AG04449 (cell line): ENCODE measurements around the gene THOC7.

Experiments
- CTCF ChIA-PET: fragments of 350-600 bp; formaldehyde crosslinking; extraction: SDS; loops from one replicate; lab custom pipeline; 2021; ENCODE audit warnings: antibody characterized with exemption; lab: Yijun Ruan, JAX
- POLR2A ChIA-PET: fragments of 400-600, 350-600 bp; formaldehyde crosslinking; extraction: SDS; loops from one replicate; lab custom pipeline; 2020; ENCODE audit warnings: antibody characterized with exemption, inconsistent platforms; lab: Yijun Ruan, JAX
- DNase-seq: peaks from one replicate; pipeline ENCODE4 v3.0.0-alpha.2; 2010; ENCODE audit warnings: low read depth, low spot score
- H3K4me3 ChIP-seq: 2 replicates; pipeline ENCODE4 v1.5.1; 2011; ENCODE audit warnings: low read depth, mild to moderate bottlenecking, control low read depth, low read length
- TF ChIP-seq, protein P1 (sequence below): IDR thresholded peaks from one replicate; pipeline ENCODE4 v1.5.1; 2011; ENCODE audit warnings: mild to moderate bottlenecking, moderate library complexity, low read length, control low read depth, inconsistent platforms; ENCODE audit not compliant: insufficient read depth; ENCODE audit errors: missing control alignments

THOC7 gene

DNA sequence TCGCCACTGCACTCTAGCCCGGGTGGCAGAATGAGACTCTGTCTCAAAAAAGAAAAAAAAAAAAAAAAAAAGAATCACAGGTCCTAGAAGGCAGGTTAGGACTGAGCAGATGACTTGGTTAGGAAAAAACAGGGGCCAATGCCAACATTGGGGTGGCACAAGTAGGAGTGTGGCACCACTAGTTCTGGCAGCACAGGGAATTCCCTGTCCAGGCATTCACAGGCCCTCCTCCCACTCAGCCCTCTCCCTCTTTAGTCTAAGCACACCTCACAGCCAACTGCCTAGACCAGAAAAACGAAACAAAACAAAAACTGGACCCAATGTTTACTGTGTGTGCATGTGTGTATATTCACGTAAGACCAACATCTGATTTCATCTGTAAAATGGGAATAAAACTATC lies 10.5 kb downstream of the THOC7 start:
- H3K4me3 ChIP-seq = no peak overlapping the region
- no peak for DNase-seq
- ChIA-PET CTCF (no interaction called here), POLR2A (no interaction called here)
- TF ChIP-seq, protein P1, sequence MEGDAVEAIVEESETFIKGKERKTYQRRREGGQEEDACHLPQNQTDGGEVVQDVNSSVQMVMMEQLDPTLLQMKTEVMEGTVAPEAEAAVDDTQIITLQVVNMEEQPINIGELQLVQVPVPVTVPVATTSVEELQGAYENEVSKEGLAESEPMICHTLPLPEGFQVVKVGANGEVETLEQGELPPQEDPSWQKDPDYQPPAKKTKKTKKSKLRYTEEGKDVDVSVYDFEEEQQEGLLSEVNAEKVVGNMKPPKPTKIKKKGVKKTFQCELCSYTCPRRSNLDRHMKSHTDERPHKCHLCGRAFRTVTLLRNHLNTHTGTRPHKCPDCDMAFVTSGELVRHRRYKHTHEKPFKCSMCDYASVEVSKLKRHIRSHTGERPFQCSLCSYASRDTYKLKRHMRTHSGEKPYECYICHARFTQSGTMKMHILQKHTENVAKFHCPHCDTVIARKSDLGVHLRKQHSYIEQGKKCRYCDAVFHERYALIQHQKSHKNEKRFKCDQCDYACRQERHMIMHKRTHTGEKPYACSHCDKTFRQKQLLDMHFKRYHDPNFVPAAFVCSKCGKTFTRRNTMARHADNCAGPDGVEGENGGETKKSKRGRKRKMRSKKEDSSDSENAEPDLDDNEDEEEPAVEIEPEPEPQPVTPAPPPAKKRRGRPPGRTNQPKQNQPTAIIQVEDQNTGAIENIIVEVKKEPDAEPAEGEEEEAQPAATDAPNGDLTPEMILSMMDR = no peak

DNA sequence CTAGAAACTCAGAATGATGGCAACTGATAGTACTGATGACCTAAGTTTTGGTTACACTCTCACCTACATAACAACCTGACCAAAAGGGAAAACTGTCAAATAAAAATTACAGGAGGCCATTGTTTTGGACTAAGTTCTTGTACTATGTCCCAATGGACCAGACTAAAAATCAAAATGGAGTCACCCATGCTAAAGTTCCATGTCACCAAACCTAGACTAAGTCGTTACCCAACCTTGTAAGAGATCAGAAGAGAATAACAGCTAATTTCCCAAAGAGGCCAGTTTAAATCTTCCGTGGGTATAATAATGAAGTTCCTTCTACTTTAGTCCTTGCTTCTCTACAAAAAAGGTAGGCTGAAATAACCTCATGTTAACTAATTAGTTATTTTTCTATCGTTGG lies 12.3 kb downstream of the THOC7 start:
- no peak for DNase-seq
- ChIA-PET POLR2A (no interaction called here), CTCF (interaction anchor here (0.9 to 1.3 kb wide), 3 partner anchors 11 to 500 kb away, joined by 3 to 6 read pairs (median 3); no protein-coding TSS in a partner anchor)
- TF ChIP-seq, protein P1 = no peak
- H3K4me3 ChIP-seq = no peak overlapping the region

DNA sequence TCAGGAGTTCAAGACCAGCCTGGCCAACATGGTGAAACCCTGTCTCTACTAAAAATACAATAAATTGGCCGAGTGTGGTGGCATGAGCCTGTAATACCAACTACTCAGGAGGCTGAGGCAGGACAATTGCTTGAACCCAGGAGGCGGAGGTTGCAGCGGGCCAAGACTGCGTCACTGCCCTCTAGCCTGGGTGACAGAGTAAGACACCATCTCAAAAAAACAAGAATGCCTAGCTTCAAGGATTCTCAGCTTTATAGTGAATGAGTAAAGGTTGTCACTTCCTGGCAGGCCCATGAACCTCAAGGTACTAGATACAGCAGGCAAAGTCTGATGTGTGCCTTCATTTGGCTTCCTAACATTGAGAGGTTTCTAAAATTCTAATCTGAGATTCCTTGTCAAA lies 14.4 kb downstream of the THOC7 start:
- TF ChIP-seq, protein P1 = no peak
- H3K4me3 ChIP-seq = no peak overlapping the region
- POLR2A ChIA-PET = no interaction called here
- no peak for DNase-seq
- CTCF ChIA-PET = interaction anchor here (1.2 kb wide), 1 partner anchor 144 kb away, joined by 3 read pairs; no protein-coding TSS in a partner anchor

DNA sequence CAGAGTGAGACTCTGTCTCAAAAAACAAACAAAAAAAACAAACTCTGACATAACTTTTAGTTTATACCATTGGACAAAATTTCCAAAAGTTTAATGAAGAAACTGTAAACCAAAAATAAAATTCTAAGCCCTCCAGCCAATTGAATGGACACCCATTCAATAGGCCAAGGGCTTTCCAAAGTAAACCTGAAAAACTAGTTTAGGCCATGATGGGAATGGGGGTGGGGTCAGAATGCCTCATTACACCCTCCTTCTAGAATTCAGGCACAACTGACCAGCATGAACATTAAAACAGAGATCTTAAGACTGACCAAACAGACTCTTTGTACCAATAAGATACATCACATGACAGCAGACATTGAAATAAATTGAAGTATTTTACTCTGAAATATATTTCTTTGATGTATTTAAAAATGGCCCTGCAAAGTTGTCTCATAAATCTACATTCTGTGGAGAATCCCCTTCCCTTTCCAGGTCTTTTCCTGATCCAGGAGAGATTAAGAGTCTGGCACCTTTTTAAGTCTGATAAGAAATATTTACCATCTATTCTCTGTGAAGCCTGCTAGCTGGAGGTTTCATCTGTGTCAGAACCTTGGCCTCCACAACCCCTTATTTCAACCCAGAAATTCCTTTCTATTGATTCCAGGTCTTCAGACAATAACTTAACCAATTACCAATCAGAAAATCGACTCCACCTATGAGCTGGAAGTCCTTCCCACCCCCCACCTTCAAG lies 15.7 kb downstream of the THOC7 start:
- H3K4me3 ChIP-seq = no peak overlapping the region
- CTCF ChIA-PET = interaction anchor here (1.2 kb wide), 1 partner anchor 145 kb away, joined by 3 read pairs; no protein-coding TSS in a partner anchor
- POLR2A ChIA-PET = interaction anchor here (0.5 kb wide), 1 partner anchor 15 kb away, joined by 3 read pairs; no protein-coding TSS in a partner anchor
- TF ChIP-seq, protein P1 = no peak
- no peak for DNase-seq

DNA sequence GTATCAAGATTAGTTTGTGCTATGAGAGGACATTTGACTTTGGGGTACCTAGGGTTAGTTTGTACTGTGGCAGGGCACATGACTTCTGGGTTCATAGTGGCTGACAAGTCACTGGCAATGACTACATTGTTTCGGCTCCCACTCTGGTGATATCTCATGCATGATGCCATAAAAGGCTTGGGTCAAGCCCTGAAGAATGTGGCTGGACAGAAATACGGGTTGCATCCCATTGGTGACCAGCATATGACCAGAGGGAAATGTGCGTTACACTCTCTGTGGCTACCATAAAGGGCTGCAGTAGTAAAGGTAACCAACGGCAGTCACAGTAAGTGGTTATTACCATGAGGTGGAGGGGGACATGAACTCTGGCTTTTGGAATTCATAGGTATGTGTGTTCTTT lies 18.4 kb downstream of the THOC7 start:
- TF ChIP-seq, protein P1 = no peak
- ChIA-PET POLR2A (no interaction called here), CTCF (no interaction called here)

DNA sequence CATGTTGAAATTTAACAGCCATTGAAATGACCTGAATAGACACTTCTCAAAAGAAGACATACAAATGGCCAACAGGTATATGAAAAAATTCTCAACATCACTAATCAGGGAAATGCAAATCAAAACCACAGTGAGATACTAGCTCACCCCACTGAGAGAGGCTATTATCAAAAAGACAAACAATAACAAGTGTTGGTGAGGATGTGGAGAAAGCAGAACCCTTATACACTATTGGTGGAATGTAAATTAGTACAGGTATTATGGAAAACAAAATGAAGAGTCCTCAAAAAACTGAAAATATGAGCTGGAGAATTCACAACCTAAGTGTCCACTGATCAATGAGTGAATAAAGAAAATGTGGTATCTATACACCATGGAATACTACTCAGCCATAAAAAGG lies 21.5 kb downstream of the THOC7 start:
- TF ChIP-seq, protein P1 = no peak
- DNase-seq = no peak
- ChIA-PET CTCF (interaction anchor here (0.6 to 1.3 kb wide), 2 partner anchors 13 to 1177 kb away, joined by 3 read pairs; no protein-coding TSS in a partner anchor), POLR2A (no interaction called here)
- H3K4me3 ChIP-seq = no peak overlapping the region

More for the DNA sequence above, 18.4 kb downstream of the THOC7 start:
- no peak for DNase-seq
- H3K4me3 ChIP-seq = no peak overlapping the region
